Naive thymus-derived CD8-positive, alpha-beta T cell (primary cell): ENCODE data around the gene DTNB. TPM values are rescaled to one million over a fixed set of nuclear protein-coding genes. Genes with fewer than 3 reads are reported as not detected.

Experiments
- ATAC-seq, 2 donors: fragments of 150-1000 bp; cut with Tn5 transposase in 1 of 2; sonication (Bioruptor Pico), chemical (Tn5 transposase) in 1 of 2; 1 replicate in 1 of 2; 2 replicates in 1 of 2; pipeline ENCODE4 v1.10.0; 2021; ENCODE audit warnings: mild to moderate bottlenecking in 2 of 2, moderate library complexity in 2 of 2
- POLR2A ChIA-PET: fragments of 350-600 bp; sonication (Branson Sonifier 250); formaldehyde crosslinking; loops from one replicate; lab custom pipeline; 2021; ENCODE audit warnings: antibody characterized with exemption; lab: Charles Lee
- DNase-seq, 10 donors: peaks; one replicate each; pipeline versions ENCODE4 v3.0.0 to v3.0.0-alpha.2; 2020 to 2022
- H3K27ac Mint-ChIP-seq, 10 donors: one replicate each; pipeline ENCODE4 v1.8.0; 2020 to 2022; ENCODE audit warnings: mild to moderate bottlenecking in 10 of 10, mixed read lengths in 10 of 10, moderate library complexity in 4 of 10, inconsistent platforms in 1 of 10
- H3K27me3 Mint-ChIP-seq, 5 donors: one replicate each; pipeline ENCODE4 v1.8.0; 2021 to 2022; ENCODE audit warnings: mixed read lengths in 5 of 5
- H3K36me3 Mint-ChIP-seq, 3 donors: one replicate each; pipeline ENCODE4 v1.8.0; 2020 to 2022; ENCODE audit warnings: mixed read lengths in 3 of 3, mild to moderate bottlenecking in 2 of 3, inconsistent platforms in 1 of 3
- H3K4me1 Mint-ChIP-seq, 4 donors: one replicate each; pipeline ENCODE4 v1.8.0; 2021 to 2022; ENCODE audit warnings: mixed read lengths in 4 of 4
- H3K4me3 Mint-ChIP-seq, 10 donors: one replicate each; pipeline ENCODE4 v1.8.0; 2020 to 2022; ENCODE audit warnings: mild to moderate bottlenecking in 10 of 10, mixed read lengths in 10 of 10, moderate library complexity in 6 of 10, inconsistent platforms in 1 of 10
- H3K9me3 Mint-ChIP-seq, 9 donors: one replicate each; pipeline ENCODE4 v1.8.0; 2020 to 2022; ENCODE audit warnings: mixed read lengths in 9 of 9, mild to moderate bottlenecking in 3 of 9, inconsistent platforms in 1 of 9, moderate library complexity in 1 of 9
- polyA plus RNA-seq, 3 donors: library from polyadenylated mRNA; unstranded; fragments of 300-500 nt; fragmentation: Illumina TruSeq; gene quantifications; one replicate each; pipeline ENCODE4 v1.2.3, GENCODE V29; 2021
- total RNA-seq, 8 experiments: library from RNA in 2 of 8; stranded (reverse) in 2 of 8; gene quantifications; one replicate each; pipeline ENCODE4 v1.2.3 and lab custom pipeline; 2021 to 2026

DTNB gene
- total and polyA plus RNA-seq, 5 experiments from 2014 or later, result 16.3 to 41.5 (median 18.4) TPM

GRCh38 chr2:25453199-25453905 is 220.0 kb downstream of the DTNB start:
- Mint-ChIP-seq H3K36me3 (peaks cover 4 to 44% (median 18%) of the 10 kb centered on the region in 3 donors), H3K27ac (no peak overlapping the region), H3K27me3 (no peaks in the 10 kb centered on the region), H3K4me1 (no peaks in the 10 kb centered on the region), H3K9me3 (no peaks in the 10 kb centered on the region), H3K4me3 (no peak overlapping the region)
- DNase-seq (no peak), ATAC-seq (no peak)
- POLR2A ChIA-PET, result no interaction called here

- no peaks in the 10 kb centered on the region for H3K4me1 Mint-ChIP-seq
- POLR2A ChIA-PET, result no interaction called here
- DNase-seq, result no peak
- no peaks in the 10 kb centered on the region for H3K9me3 Mint-ChIP-seq
- no peak for ATAC-seq
- peaks cover 10 to 69% (median 32%) of the 10 kb centered on the region in 3 donors for H3K36me3 Mint-ChIP-seq
- H3K4me3 Mint-ChIP-seq, result no peak overlapping the region
- H3K27ac Mint-ChIP-seq, result no peak overlapping the region
- H3K27me3 Mint-ChIP-seq, result no peaks in the 10 kb centered on the region
These were observed 224.6 kb downstream of the DTNB start for GRCh38 chr2:25448808-25449207.

GRCh38 chr2:25447018-25447417 is 226.4 kb downstream of the DTNB start:
- no peak overlapping the region for H3K27ac Mint-ChIP-seq
- no peaks in the 10 kb centered on the region for H3K27me3 Mint-ChIP-seq
- ATAC-seq, result no peak
- H3K9me3 Mint-ChIP-seq, result no peaks in the 10 kb centered on the region
- no peak overlapping the region for H3K4me3 Mint-ChIP-seq
- POLR2A ChIA-PET, result no interaction called here
- no peaks in the 10 kb centered on the region for H3K4me1 Mint-ChIP-seq
- H3K36me3 Mint-ChIP-seq, result peaks cover 10 to 68% (median 32%) of the 10 kb centered on the region in 3 donors
- DNase-seq, result no peak

- POLR2A ChIA-PET, result no interaction called here
- no peaks in the 10 kb centered on the region for H3K4me1 Mint-ChIP-seq
- peak overlapping the region in 1 of 10 donors; percentile 22 for H3K27ac Mint-ChIP-seq
- H3K4me3 Mint-ChIP-seq, result no peak overlapping the region
- DNase-seq (no peak), ATAC-seq (no peak)
- H3K9me3 Mint-ChIP-seq, result no peaks in the 10 kb centered on the region
- no peaks in the 10 kb centered on the region for H3K27me3 Mint-ChIP-seq
- peaks cover 10 to 63% (median 25%) of the 10 kb centered on the region in 3 donors for H3K36me3 Mint-ChIP-seq
These were observed 227.3 kb downstream of the DTNB start for GRCh38 chr2:25446122-25446521.

GRCh38 chr2:25445464-25445863 is 227.9 kb downstream of the DTNB start:
- POLR2A ChIA-PET, result no interaction called here
- Mint-ChIP-seq H3K4me3 (no peak overlapping the region), H3K27ac (no peak overlapping the region), H3K4me1 (no peaks in the 10 kb centered on the region), H3K27me3 (no peaks in the 10 kb centered on the region), H3K36me3 (peaks cover 10 to 60% (median 26%) of the 10 kb centered on the region in 3 donors), H3K9me3 (no peaks in the 10 kb centered on the region)
- ATAC-seq (no peak), DNase-seq (no peak)

- Mint-ChIP-seq H3K36me3 (peaks cover 10 to 53% (median 26%) of the 10 kb centered on the region in 3 donors), H3K9me3 (no peaks in the 10 kb centered on the region), H3K4me1 (no peaks in the 10 kb centered on the region), H3K4me3 (no peak overlapping the region), H3K27ac (no peak overlapping the region), H3K27me3 (no peaks in the 10 kb centered on the region)
- POLR2A ChIA-PET, result no interaction called here
- ATAC-seq (no peak), DNase-seq (no peak)
These were observed 228.6 kb downstream of the DTNB start for GRCh38 chr2:25444608-25445270.

- no peak for DNase-seq
- ATAC-seq, result no peak
- POLR2A ChIA-PET, result no interaction called here
- Mint-ChIP-seq H3K27ac (no peak overlapping the region), H3K4me1 (no peaks in the 10 kb centered on the region), H3K27me3 (no peaks in the 10 kb centered on the region), H3K36me3 (peaks cover 6 to 44% (median 18%) of the 10 kb centered on the region in 3 donors), H3K4me3 (no peak overlapping the region), H3K9me3 (no peaks in the 10 kb centered on the region)
These were observed 229.6 kb downstream of the DTNB start for GRCh38 chr2:25443766-25444165.

GRCh38 chr2:25441353-25441752 is 232.0 kb downstream of the DTNB start:
- no peak overlapping the region for H3K27ac Mint-ChIP-seq
- peaks cover 0 to 1% (median 0%) of the 10 kb centered on the region in 4 donors for H3K4me1 Mint-ChIP-seq
- H3K4me3 Mint-ChIP-seq, result no peak overlapping the region
- H3K27me3 Mint-ChIP-seq, result no peaks in the 10 kb centered on the region
- ATAC-seq (no peak), DNase-seq (no peak)
- no peaks in the 10 kb centered on the region for H3K9me3 Mint-ChIP-seq
- POLR2A ChIA-PET, result no interaction called here
- peaks cover 0 to 28% (median 22%) of the 10 kb centered on the region in 3 donors for H3K36me3 Mint-ChIP-seq

GRCh38 chr2:25438793-25439192 is 234.6 kb downstream of the DTNB start:
- Mint-ChIP-seq H3K9me3 (peaks cover 0 to 4% (median 0%) of the 10 kb centered on the region in 9 donors), H3K27ac (no peak overlapping the region), H3K27me3 (no peaks in the 10 kb centered on the region), H3K4me3 (no peak overlapping the region), H3K36me3 (peaks cover 0 to 34% (median 33%) of the 10 kb centered on the region in 3 donors), H3K4me1 (peaks cover 0 to 1% (median 0%) of the 10 kb centered on the region in 4 donors)
- POLR2A ChIA-PET, result no interaction called here
- ATAC-seq (no peak), DNase-seq (no peak)

- no peak for ATAC-seq
- H3K36me3 Mint-ChIP-seq, result peaks cover 6 to 38% (median 37%) of the 10 kb centered on the region in 3 donors
These were observed 235.3 kb downstream of the DTNB start for GRCh38 chr2:25437881-25438662.

GRCh38 chr2:25435421-25435820 is 238.0 kb downstream of the DTNB start:
- H3K27ac Mint-ChIP-seq, result no peak overlapping the region
- H3K9me3 Mint-ChIP-seq, result peaks cover 0 to 4% (median 0%) of the 10 kb centered on the region in 9 donors
- ATAC-seq (no peak), DNase-seq (no peak)
- no peak overlapping the region for H3K4me3 Mint-ChIP-seq
- H3K4me1 Mint-ChIP-seq, result peaks cover 0 to 2% (median under 1%) of the 10 kb centered on the region in 4 donors
- peaks cover 12 to 44% (median 42%) of the 10 kb centered on the region in 3 donors for H3K36me3 Mint-ChIP-seq
- POLR2A ChIA-PET, result no interaction called here
- H3K27me3 Mint-ChIP-seq, result no peaks in the 10 kb centered on the region

More at GRCh38 chr2:25437881-25438662, 235.3 kb downstream of the DTNB start:
- Mint-ChIP-seq H3K27me3 (no peaks in the 10 kb centered on the region), H3K9me3 (peaks cover 0 to 4% (median 0%) of the 10 kb centered on the region in 9 donors), H3K4me1 (peaks cover 0 to 1% (median 0%) of the 10 kb centered on the region in 4 donors), H3K4me3 (no peak overlapping the region), H3K27ac (no peak overlapping the region)
- POLR2A ChIA-PET, result interaction anchor here (0.6 kb wide), 1 partner anchor 23 kb away, joined by 4 read pairs; no protein-coding TSS in a partner anchor
- no peak for DNase-seq

- no peaks in the 10 kb centered on the region for H3K27me3 Mint-ChIP-seq
- peaks cover 0 to 4% (median 0%) of the 10 kb centered on the region in 9 donors for H3K9me3 Mint-ChIP-seq
- H3K36me3 Mint-ChIP-seq, result peaks cover 16 to 57% (median 39%) of the 10 kb centered on the region in 3 donors
- H3K27ac Mint-ChIP-seq, result peak overlapping the region in 1 of 10 donors; percentile 2
- peaks cover 0 to 3% (median under 1%) of the 10 kb centered on the region in 4 donors for H3K4me1 Mint-ChIP-seq
- DNase-seq (no peak), ATAC-seq (no peak)
- H3K4me3 Mint-ChIP-seq, result no peak overlapping the region
- POLR2A ChIA-PET, result no interaction called here
These were observed 241.8 kb downstream of the DTNB start for GRCh38 chr2:25431604-25432003.
